HepG2 (cell line): ENCODE measurements around the gene TACC2. TPM values are rescaled to one million over a fixed set of nuclear protein-coding genes. Genes with fewer than 3 reads are reported as not detected.

Experiments used
- DNMT1 ChIP-seq: sonication (generic); formaldehyde crosslinking; IDR thresholded peaks from 2 replicates; pipeline ENCODE4 v1.5.1; 2020; ENCODE audit warnings: mild to moderate bottlenecking, missing genetic modification reagents
- EP300 ChIP-seq, 3 experiments: sonication (generic) in 1 of 3; formaldehyde crosslinking in 1 of 3; IDR thresholded peaks; 2 replicates each; pipeline versions ENCODE4 v1.5.1 to v1.6.1; 2011 to 2020; ENCODE audit warnings: low read depth in 2 of 3, low read length in 2 of 3, borderline replicate concordance in 1 of 3, improper control_type of control experiment in 1 of 3, mild to moderate bottlenecking in 1 of 3, missing genetic modification reagents in 1 of 3, moderate library complexity in 1 of 3
- HDAC2 ChIP-seq: sonication (generic); formaldehyde crosslinking; IDR thresholded peaks from 2 replicates; pipeline ENCODE4 v1.4.0; 2020; ENCODE audit warnings: missing genetic modification reagents
- HNRNPL ChIP-seq: fragments of 200-400 bp; formaldehyde crosslinking; IDR thresholded peaks from 2 replicates; pipeline ENCODE4 v1.6.1; 2017; ENCODE audit warnings: mild to moderate bottlenecking, low read depth, low read length
- HOXA9 ChIP-seq: sonication (generic); formaldehyde crosslinking; IDR thresholded peaks from 2 replicates; pipeline ENCODE4 v1.8.1; 2022; ENCODE audit warnings: missing genetic modification reagents, mild to moderate bottlenecking, moderate library complexity, borderline replicate concordance
- MEF2D ChIP-seq: sonication (generic); formaldehyde crosslinking; IDR thresholded peaks from 2 replicates; pipeline ENCODE4 v1.5.1; 2020; ENCODE audit warnings: mild to moderate bottlenecking, missing genetic modification reagents
- POGZ ChIP-seq: sonication (generic); formaldehyde crosslinking; IDR thresholded peaks from 2 replicates; pipeline ENCODE4 v1.4.0; 2020; ENCODE audit warnings: mild to moderate bottlenecking, missing genetic modification reagents
- RFX5 ChIP-seq: IDR thresholded peaks from 2 replicates; pipeline ENCODE4 v1.6.1; 2011; ENCODE audit warnings: low read depth, low read length, improper control_type of control experiment
- SMYD3 ChIP-seq: sonication (generic); formaldehyde crosslinking; IDR thresholded peaks from 2 replicates; pipeline ENCODE4 v1.8.1; 2023; ENCODE audit warnings: mild to moderate bottlenecking, missing genetic modification reagents
- SOX6 ChIP-seq, 2 experiments: fragments of 450-650 bp in 1 of 2; sonication (generic) in 1 of 2; formaldehyde crosslinking in 1 of 2; IDR thresholded peaks; 2 replicates each; pipeline versions ENCODE4 v1.4.0 to v1.6.1; 2017 to 2020; ENCODE audit warnings: antibody characterized with exemption in 1 of 2, mild to moderate bottlenecking in 1 of 2, missing genetic modification reagents in 1 of 2
- SRF ChIP-seq: IDR thresholded peaks from 2 replicates; pipeline ENCODE4 v1.6.1; 2011; ENCODE audit warnings: mild to moderate bottlenecking, low read depth, low read length, moderate library complexity
- SRSF4 ChIP-seq: fragments of 200-400 bp; formaldehyde crosslinking; IDR thresholded peaks from one replicate; pipeline ENCODE4 v1.6.1; 2018; ENCODE audit warnings: mild to moderate bottlenecking, low read depth, low read length, moderate library complexity; ENCODE audit not compliant: poor library complexity, severe bottlenecking
- ZFP62 ChIP-seq: sonication (generic); formaldehyde crosslinking; IDR thresholded peaks from 2 replicates; pipeline ENCODE4 v1.4.0; 2020; ENCODE audit warnings: missing genetic modification reagents
- ZMYM4 ChIP-seq: sonication (generic); formaldehyde crosslinking; IDR thresholded peaks from 2 replicates; pipeline ENCODE4 v1.8.1; 2023; ENCODE audit warnings: mild to moderate bottlenecking, missing genetic modification reagents
- ZNF224 ChIP-seq: sonication (generic); formaldehyde crosslinking; IDR thresholded peaks from 2 replicates; pipeline ENCODE4 v1.5.0; 2020; ENCODE audit warnings: mild to moderate bottlenecking, missing genetic modification reagents
- ZNF326 ChIP-seq: sonication (generic); formaldehyde crosslinking; IDR thresholded peaks from 2 replicates; pipeline ENCODE4 v1.4.0; 2020; ENCODE audit warnings: missing genetic modification reagents, borderline replicate concordance
- ZNF790 ChIP-seq: sonication (generic); formaldehyde crosslinking; IDR thresholded peaks from 2 replicates; pipeline ENCODE4 v1.8.0; 2022; ENCODE audit warnings: missing genetic modification reagents, mild to moderate bottlenecking, borderline replicate concordance
- ZNF879 ChIP-seq: sonication (generic); formaldehyde crosslinking; IDR thresholded peaks from 2 replicates; pipeline ENCODE4 v1.8.1; 2023; ENCODE audit warnings: missing genetic modification reagents
- polyA plus RNA-seq, 8 experiments: library from polyadenylated mRNA; depleted of rRNA in 3 of 8; stranded (reverse) in 7 of 8; unstranded in 1 of 8; fragments of >200 nt; fragmentation: Illumina TruSeq in 4 of 8; extraction: Trizol in 4 of 8; gene quantifications; 2 replicates each; pipeline versions ENCODE4 v1.2.1 to v1.2.3, GENCODE V29; 2011 to 2016; ENCODE audit warnings: low read depth in 4 of 8, missing spikeins in 1 of 8, mixed read lengths in 1 of 8; ENCODE audit not compliant: insufficient read depth in 1 of 8
- total RNA-seq, 5 experiments: library from RNA; depleted of rRNA; stranded (reverse); fragments of >200 nt; fragmentation: Illumina TruSeq; extraction: Trizol; gene quantifications; 2 replicates each; pipeline ENCODE4 v1.2.3, GENCODE V29; 2016; ENCODE audit warnings: low read depth in 1 of 5
- TF ChIP-seq, protein P1 (sequence below): sonication (generic); formaldehyde crosslinking; IDR thresholded peaks from 2 replicates; pipeline ENCODE4 v1.4.0; 2020; ENCODE audit warnings: missing genetic modification reagents
- TF ChIP-seq, protein P2 (sequence below): sonication (generic); formaldehyde crosslinking; IDR thresholded peaks from 2 replicates; pipeline ENCODE4 v1.4.0; 2020; ENCODE audit warnings: mild to moderate bottlenecking, missing genetic modification reagents
- TF ChIP-seq, protein P3 (sequence below): sonication (generic); formaldehyde crosslinking; conservative IDR thresholded peaks from 2 replicates; pipeline ENCODE4 v1.4.0; 2020; ENCODE audit warnings: missing genetic modification reagents

The TACC2 gene
- total and polyA plus RNA-seq, 2 of the 13 experiments (the other 11 are each of a cell fraction or from before 2014, with no cell fraction given), result 11.8 to 16.0 TPM

DNA sequence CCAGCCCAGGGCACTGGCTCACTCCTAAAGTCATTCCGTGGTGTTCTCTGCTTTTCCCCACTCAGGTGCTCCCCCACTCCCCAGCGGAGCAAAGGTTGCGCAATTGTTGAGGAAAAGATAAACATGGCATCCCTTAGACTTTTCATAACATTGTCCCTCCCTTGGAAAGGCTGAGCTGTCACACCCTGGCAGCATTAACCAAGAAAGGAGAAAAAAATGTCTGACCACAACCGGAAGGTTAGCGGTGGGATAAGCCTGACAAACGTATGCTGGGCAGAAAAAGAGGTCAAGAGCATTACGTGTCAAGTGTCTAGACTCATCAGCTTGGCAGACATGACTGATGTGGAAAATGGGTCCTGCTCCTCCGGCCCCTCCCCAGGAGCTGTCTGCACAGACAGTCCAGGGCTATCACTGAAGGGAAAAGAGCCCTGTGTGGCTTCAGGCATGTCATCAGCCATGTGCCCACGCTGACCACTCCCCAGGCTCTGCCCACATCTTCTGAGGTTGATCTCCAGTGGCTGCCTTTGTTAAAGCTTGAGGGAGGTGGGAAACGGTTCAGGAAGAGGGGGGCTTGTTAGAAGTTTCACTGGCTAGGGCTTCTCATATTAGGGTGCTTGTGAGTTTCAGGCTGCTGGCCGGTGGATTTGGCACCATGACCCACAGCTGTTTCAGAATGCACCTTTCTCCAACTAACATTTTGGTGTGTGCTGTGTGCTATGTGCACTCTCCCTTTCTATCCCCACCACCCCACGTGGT, 312.3 kb downstream of the TACC2 start (continued):
- TF ChIP-seq, protein P1, sequence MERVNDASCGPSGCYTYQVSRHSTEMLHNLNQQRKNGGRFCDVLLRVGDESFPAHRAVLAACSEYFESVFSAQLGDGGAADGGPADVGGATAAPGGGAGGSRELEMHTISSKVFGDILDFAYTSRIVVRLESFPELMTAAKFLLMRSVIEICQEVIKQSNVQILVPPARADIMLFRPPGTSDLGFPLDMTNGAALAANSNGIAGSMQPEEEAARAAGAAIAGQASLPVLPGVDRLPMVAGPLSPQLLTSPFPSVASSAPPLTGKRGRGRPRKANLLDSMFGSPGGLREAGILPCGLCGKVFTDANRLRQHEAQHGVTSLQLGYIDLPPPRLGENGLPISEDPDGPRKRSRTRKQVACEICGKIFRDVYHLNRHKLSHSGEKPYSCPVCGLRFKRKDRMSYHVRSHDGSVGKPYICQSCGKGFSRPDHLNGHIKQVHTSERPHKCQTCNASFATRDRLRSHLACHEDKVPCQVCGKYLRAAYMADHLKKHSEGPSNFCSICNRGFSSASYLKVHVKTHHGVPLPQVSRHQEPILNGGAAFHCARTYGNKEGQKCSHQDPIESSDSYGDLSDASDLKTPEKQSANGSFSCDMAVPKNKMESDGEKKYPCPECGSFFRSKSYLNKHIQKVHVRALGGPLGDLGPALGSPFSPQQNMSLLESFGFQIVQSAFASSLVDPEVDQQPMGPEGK (CRISPR knock-in tag), result peak; percentile 77
- TF ChIP-seq, protein P2, sequence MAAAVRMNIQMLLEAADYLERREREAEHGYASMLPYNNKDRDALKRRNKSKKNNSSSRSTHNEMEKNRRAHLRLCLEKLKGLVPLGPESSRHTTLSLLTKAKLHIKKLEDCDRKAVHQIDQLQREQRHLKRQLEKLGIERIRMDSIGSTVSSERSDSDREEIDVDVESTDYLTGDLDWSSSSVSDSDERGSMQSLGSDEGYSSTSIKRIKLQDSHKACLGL (CRISPR knock-in tag), result no peak
- TF ChIP-seq RFX5 (no peak), HOXA9 (CRISPR knock-in tag) (no peak), ZMYM4 (CRISPR knock-in tag) (peak; percentile 60; the same call in 1 of the 2 replicates), HDAC2 (CRISPR knock-in tag) (peak; percentile 31; the same call in 1 of the 2 replicates), DNMT1 (CRISPR knock-in tag) (no peak), SOX6 (IDR thresholded peaks at IDR 0.05) (no peak), SOX6 (CRISPR knock-in tag; IDR thresholded peaks at IDR 0.05) (peak; percentile 66), SRSF4 (no peak), ZNF879 (CRISPR knock-in tag) (no peak), ZNF326 (CRISPR knock-in tag) (no peak), HNRNPL (no peak), ZFP62 (CRISPR knock-in tag) (no peak), ZNF790 (CRISPR knock-in tag) (no peak), MEF2D (CRISPR knock-in tag) (0 out of 2 replicates have a peak, but pooled peaks have one; percentile 28), ZNF224 (CRISPR knock-in tag) (no peak), SMYD3 (no peak), EP300 (IDR thresholded peaks at IDR 0.05; ENCODE audit: low read depth in 2 of 2, low read length in 2 of 2) (peak in 1 of 2 experiments; percentile 51; a peak in 1 of 4 replicates), EP300 (CRISPR knock-in tag; IDR thresholded peaks at IDR 0.05; ENCODE audit: borderline replicate concordance) (no peak), POGZ (CRISPR knock-in tag) (peak; percentile 74), SRF (no peak)
- TF ChIP-seq, protein P3, sequence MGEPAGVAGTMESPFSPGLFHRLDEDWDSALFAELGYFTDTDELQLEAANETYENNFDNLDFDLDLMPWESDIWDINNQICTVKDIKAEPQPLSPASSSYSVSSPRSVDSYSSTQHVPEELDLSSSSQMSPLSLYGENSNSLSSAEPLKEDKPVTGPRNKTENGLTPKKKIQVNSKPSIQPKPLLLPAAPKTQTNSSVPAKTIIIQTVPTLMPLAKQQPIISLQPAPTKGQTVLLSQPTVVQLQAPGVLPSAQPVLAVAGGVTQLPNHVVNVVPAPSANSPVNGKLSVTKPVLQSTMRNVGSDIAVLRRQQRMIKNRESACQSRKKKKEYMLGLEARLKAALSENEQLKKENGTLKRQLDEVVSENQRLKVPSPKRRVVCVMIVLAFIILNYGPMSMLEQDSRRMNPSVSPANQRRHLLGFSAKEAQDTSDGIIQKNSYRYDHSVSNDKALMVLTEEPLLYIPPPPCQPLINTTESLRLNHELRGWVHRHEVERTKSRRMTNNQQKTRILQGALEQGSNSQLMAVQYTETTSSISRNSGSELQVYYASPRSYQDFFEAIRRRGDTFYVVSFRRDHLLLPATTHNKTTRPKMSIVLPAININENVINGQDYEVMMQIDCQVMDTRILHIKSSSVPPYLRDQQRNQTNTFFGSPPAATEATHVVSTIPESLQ (CRISPR knock-in tag), result no peak
